ENCODE measurements around the gene HMX2.

- TF ChIP-seq CTCF (optimal IDR thresholded peaks at IDR 0.05 in 1 of 3, IDR thresholded peaks at IDR 0.05 in 1 of 3, conservative IDR thresholded peaks at IDR 0.05 in 1 of 3; ENCODE audit: extremely low read depth in 1 of 3, insufficient read depth in 2 of 3, low read length in 3 of 3) (no peak), EZH2 (IDR thresholded peaks at IDR 0.05; ENCODE audit: low read length) (no peak)
These were observed 4.6 kb upstream of the HMX2 start for GRCh38 chr10:123143162-123143824.
